SU-DHL-6 (cell line): ENCODE results near the gene KCNK16.

Experiments
- H2AFZ ChIP-seq: fragments of 200-600 bp; sonication (generic); 2 replicates; pipeline ENCODE4 v1.6.1; 2014; ENCODE audit warnings: low read depth, mild to moderate bottlenecking, moderate library complexity, mixed read lengths, antibody characterized with exemption, low read length; ENCODE audit not compliant: severe bottlenecking
- H3F3A ChIP-seq: fragments of 200-600 bp; shearing (Covaris generic); 2 replicates; pipeline ENCODE4 v1.6.0; 2016; ENCODE audit warnings: antibody characterized with exemption, mild to moderate bottlenecking; ENCODE audit not compliant: insufficient read depth
- H3K27ac ChIP-seq: fragments of 200-600 bp; sonication (generic); 2 replicates; pipeline ENCODE4 v1.5.1; 2016; ENCODE audit warnings: low read depth, mild to moderate bottlenecking, low read length, moderate library complexity, mixed read lengths
- H3K27me3 ChIP-seq: fragments of 200-600 bp; sonication (generic), shearing (Covaris generic); 2 replicates; pipeline ENCODE4 v1.6.0; 2014; ENCODE audit warnings: mild to moderate bottlenecking, low read length
- H3K36me3 ChIP-seq: fragments of 200-600 bp; sonication (generic); 2 replicates; pipeline ENCODE4 v1.6.1; 2014; ENCODE audit warnings: mild to moderate bottlenecking, low read length, mixed read lengths
- H3K4me2 ChIP-seq: fragments of 300-600, 200-600 bp; shearing (Covaris generic), sonication (generic); 2 replicates; pipeline ENCODE4 v1.6.0; 2014; ENCODE audit warnings: low read length, low read depth, mild to moderate bottlenecking; ENCODE audit not compliant: poor library complexity, severe bottlenecking
- H3K4me3 ChIP-seq: fragments of 200-600 bp; sonication (generic); 2 replicates; pipeline ENCODE4 v1.5.1; 2014; ENCODE audit warnings: antibody characterized with exemption, low read length, mild to moderate bottlenecking, mixed read lengths; ENCODE audit not compliant: insufficient read depth, poor library complexity, severe bottlenecking
- H3K79me2 ChIP-seq: fragments of 200-600 bp; sonication (generic); 2 replicates; pipeline ENCODE4 v1.6.1; 2014; ENCODE audit warnings: mild to moderate bottlenecking, low read length, moderate library complexity; ENCODE audit not compliant: insufficient read depth
- H3K9ac ChIP-seq: fragments of 200-600 bp; sonication (generic); 2 replicates; pipeline ENCODE4 v1.7.0; 2014; ENCODE audit warnings: mild to moderate bottlenecking, low read length
- H3K9me2 ChIP-seq: fragments of 200-600 bp; sonication (generic); replicated peaks from 2 replicates; pipeline ENCODE4 v1.6.1; 2014; ENCODE audit warnings: low read length; ENCODE audit not compliant: insufficient read depth
- H3K9me3 ChIP-seq: fragments of 200-600 bp; sonication (generic); 2 replicates; pipeline ENCODE4 v1.6.1; 2014; ENCODE audit warnings: low read length, mixed read lengths; ENCODE audit not compliant: insufficient read depth
- H4K20me1 ChIP-seq: fragments of 200-600 bp; sonication (generic); 2 replicates; pipeline ENCODE4 v1.6.1; 2014; ENCODE audit warnings: low read depth, mild to moderate bottlenecking, antibody characterized with exemption, low read length, moderate library complexity, mixed read lengths
- CTCF ChIP-seq: fragments of 200-600 bp; sonication (generic); IDR thresholded peaks from one replicate; pipeline ENCODE4 v1.5.1; 2017; ENCODE audit warnings: antibody characterized with exemption, mild to moderate bottlenecking, low read length, moderate library complexity; ENCODE audit not compliant: insufficient read depth, poor library complexity, severe bottlenecking
- EZH2phosphoT487 ChIP-seq: fragments of 200-600 bp; sonication (generic), shearing (Covaris generic); conservative IDR thresholded peaks from 2 replicates; pipeline ENCODE4 v1.6.1; 2018; ENCODE audit warnings: mild to moderate bottlenecking, antibody characterized with exemption, low read length, moderate library complexity, mixed read lengths

The KCNK16 gene

GRCh38 chr6:39341937-39342336 lies 19.4 kb upstream of the KCNK16 start:
- Histone ChIP-seq H3K9me3 (no peaks in the 10 kb centered on the region), H2AFZ (no peak overlapping the region), H3K36me3 (no peaks in the 10 kb centered on the region), H3K9ac (no peak overlapping the region), H3K27ac (no peak overlapping the region), H3F3A (no peaks in the 10 kb centered on the region), H3K9me2 (no peaks in the 10 kb centered on the region), H4K20me1 (no peaks in the 10 kb centered on the region), H3K4me2 (no peak overlapping the region), H3K27me3 (no peaks in the 10 kb centered on the region), H3K4me3 (no peak overlapping the region), H3K79me2 (no peaks in the 10 kb centered on the region)
- no peak for TF ChIP-seq CTCF
- no peak for TF ChIP-seq EZH2phosphoT487

- H2AFZ ChIP-seq, result no peak overlapping the region
- no peak overlapping the region for H3K27ac ChIP-seq
- no peak overlapping the region for H3K4me3 ChIP-seq
- H3K79me2 ChIP-seq, result no peaks in the 10 kb centered on the region
- TF ChIP-seq CTCF (no peak), EZH2phosphoT487 (no peak)
- no peaks in the 10 kb centered on the region for H3F3A ChIP-seq
- no peaks in the 10 kb centered on the region for H3K9me3 ChIP-seq
- H3K9me2 ChIP-seq, result no peaks in the 10 kb centered on the region
- H3K9ac ChIP-seq, result no peak overlapping the region
- no peaks in the 10 kb centered on the region for H3K36me3 ChIP-seq
- H3K4me2 ChIP-seq, result no peak overlapping the region
- no peaks in the 10 kb centered on the region for H3K27me3 ChIP-seq
- no peaks in the 10 kb centered on the region for H4K20me1 ChIP-seq
These were observed 18.9 kb upstream of the KCNK16 start for GRCh38 chr6:39341352-39341751.

- H3F3A ChIP-seq, result no peaks in the 10 kb centered on the region
- H3K27me3 ChIP-seq, result no peaks in the 10 kb centered on the region
- H3K79me2 ChIP-seq, result no peaks in the 10 kb centered on the region
- no peak overlapping the region for H3K4me2 ChIP-seq
- H3K4me3 ChIP-seq, result no peak overlapping the region
- H3K9ac ChIP-seq, result no peak overlapping the region
- no peak overlapping the region for H2AFZ ChIP-seq
- no peak overlapping the region for H3K27ac ChIP-seq
- no peaks in the 10 kb centered on the region for H3K36me3 ChIP-seq
- H4K20me1 ChIP-seq, result no peaks in the 10 kb centered on the region
- no peak for TF ChIP-seq CTCF
- TF ChIP-seq EZH2phosphoT487, result no peak
- no peaks in the 10 kb centered on the region for H3K9me3 ChIP-seq
- no peaks in the 10 kb centered on the region for H3K9me2 ChIP-seq
These were observed 17.5 kb upstream of the KCNK16 start for GRCh38 chr6:39339868-39340550.
